Measurements from ENCODE around the gene SHISA5. TPM values are rescaled to one million over a fixed set of nuclear protein-coding genes. Genes with fewer than 3 reads are reported as not detected.
A peak's percentile ranks its signal among the peaks of the same experiment; 100 is the strongest.

Gene SHISA5
- total RNA-seq, 4 donors from 2014 or later = 78.4 to 145 (median 93.9) TPM

DNA sequence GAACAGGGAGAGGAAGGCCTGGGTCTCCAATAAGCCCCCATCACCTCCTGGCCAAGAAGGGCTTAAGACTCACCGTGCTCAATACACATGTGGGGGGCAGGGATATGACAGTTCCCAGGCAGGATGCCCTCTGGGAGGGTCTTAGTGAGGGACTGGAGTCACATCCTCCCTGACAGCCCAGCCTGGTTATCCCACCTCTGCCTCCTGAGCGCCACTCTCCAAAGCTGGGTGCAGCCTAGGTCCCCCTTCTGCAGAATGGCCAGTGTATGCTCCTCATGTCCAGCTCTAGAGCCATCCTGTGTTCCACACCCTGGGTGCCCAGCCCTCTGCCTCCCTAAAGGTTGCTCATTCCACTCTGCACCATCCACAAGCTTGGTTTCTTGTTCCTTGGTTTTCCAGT is 1.2 kb upstream of the SHISA5 start:
- Histone ChIP-seq H3K27ac (peak overlapping the region in 3 of 4 donors; percentile 95), H3K4me3 (no peak overlapping the region), H3K27me3 (no peaks in the 10 kb centered on the region), H3K4me1 (peaks cover 0 to 37% (median 20%) of the 10 kb centered on the region in 4 donors), H3K36me3 (peaks cover 0 to 11% (median 0%) of the 10 kb centered on the region in 3 donors), H3K9me3 (no peaks in the 10 kb centered on the region)
- no peak for DNase-seq (ENCODE audit: low spot score in 2 of 2)
- no peak for TF ChIP-seq POLR2A (IDR thresholded peaks at IDR 0.05)
- WGBS, 2 donors = 92 to 100% methylated on average over 1 to 2 of the region's 2 CpGs

DNA sequence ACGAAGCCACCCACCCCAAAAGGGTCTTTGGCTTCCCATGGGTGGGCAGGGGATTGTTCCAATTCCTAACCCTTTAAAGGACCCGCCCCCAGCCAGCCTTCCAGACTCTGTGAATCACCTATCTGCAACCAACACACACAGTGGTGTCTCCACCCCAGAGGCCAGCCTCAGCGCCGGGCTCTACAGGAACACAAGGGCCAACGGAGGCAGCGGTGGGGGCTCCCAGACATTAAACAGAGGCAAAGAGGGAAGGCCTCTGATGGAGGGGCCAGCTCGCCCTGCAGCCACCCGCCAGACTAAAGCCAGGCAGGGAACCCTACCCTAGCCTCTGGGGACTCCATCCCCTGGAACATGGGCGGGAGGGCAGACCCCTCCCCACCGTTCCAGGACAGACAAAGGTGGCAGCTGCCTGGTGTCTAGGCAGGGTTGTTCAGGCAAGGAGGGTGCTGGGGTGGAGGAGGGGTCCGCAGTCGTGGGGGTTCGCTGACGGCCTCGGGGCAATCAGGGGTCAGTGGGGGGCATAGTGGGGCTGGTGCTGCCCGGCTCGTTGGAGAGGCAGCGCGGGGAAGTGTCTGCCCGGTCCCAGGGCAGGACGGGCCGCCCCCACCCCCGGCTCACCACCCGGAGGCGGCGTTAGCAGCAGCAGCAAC is 448 bp downstream of the SHISA5 start:
- TF ChIP-seq, protein P1, sequence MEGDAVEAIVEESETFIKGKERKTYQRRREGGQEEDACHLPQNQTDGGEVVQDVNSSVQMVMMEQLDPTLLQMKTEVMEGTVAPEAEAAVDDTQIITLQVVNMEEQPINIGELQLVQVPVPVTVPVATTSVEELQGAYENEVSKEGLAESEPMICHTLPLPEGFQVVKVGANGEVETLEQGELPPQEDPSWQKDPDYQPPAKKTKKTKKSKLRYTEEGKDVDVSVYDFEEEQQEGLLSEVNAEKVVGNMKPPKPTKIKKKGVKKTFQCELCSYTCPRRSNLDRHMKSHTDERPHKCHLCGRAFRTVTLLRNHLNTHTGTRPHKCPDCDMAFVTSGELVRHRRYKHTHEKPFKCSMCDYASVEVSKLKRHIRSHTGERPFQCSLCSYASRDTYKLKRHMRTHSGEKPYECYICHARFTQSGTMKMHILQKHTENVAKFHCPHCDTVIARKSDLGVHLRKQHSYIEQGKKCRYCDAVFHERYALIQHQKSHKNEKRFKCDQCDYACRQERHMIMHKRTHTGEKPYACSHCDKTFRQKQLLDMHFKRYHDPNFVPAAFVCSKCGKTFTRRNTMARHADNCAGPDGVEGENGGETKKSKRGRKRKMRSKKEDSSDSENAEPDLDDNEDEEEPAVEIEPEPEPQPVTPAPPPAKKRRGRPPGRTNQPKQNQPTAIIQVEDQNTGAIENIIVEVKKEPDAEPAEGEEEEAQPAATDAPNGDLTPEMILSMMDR (IDR thresholded peaks at IDR 0.05) = no peak
- TF ChIP-seq EP300 (IDR thresholded peaks at IDR 0.05) = no peak
- no peak for TF ChIP-seq POLR2A (IDR thresholded peaks at IDR 0.05)
- 6 to 8% methylated on average over 10 to 26 of the region's 26 CpGs for WGBS, 2 donors
- peak overlapping the region; percentile 53 to 75 (median 70) for H3K4me3 ChIP-seq
- no peaks in the 10 kb centered on the region for H3K27me3 ChIP-seq
- H3K27ac ChIP-seq = peak overlapping the region; percentile 69 to 95 (median 95)
- peaks cover 0 to 37% (median 20%) of the 10 kb centered on the region in 4 donors for H3K4me1 ChIP-seq
- peak; percentile 43 to 50 for DNase-seq (ENCODE audit: low spot score in 2 of 2)
- peaks cover 0 to 27% (median 0%) of the 10 kb centered on the region in 3 donors for H3K36me3 ChIP-seq
- peaks cover 0 to 2% (median 0%) of the 10 kb centered on the region in 4 donors for H3K9me3 ChIP-seq

DNA sequence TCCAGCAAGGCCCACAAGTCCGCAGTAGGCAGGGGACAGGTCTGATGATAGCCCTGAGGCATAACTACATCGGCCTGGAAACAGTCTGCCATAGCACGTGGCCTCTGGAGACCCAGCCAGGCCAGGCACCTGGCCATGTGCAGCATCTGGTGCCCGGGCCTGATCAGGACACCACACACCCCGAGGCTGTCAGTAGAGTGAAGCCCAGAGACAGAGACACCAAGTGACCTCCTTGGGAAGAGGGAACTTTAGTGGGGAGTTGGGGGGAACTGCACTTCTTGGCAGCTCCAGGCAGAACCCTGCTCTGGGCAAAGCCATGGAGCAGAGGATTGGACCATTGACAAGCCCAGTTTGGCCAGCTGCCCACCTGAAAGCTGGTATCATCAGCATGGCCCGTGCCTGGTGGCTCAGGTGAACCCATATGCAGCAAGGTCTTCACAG is 1.2 kb downstream of the SHISA5 start:
- Histone ChIP-seq H3K36me3 (peaks cover 0 to 35% (median 0%) of the 10 kb centered on the region in 3 donors), H3K27me3 (no peaks in the 10 kb centered on the region), H3K4me3 (peak overlapping the region in 2 of 4 donors; percentile 71 to 75), H3K9me3 (peaks cover 0 to 6% (median 0%) of the 10 kb centered on the region in 4 donors), H3K4me1 (peaks cover 0 to 37% (median 20%) of the 10 kb centered on the region in 4 donors), H3K27ac (peak overlapping the region; percentile 69 to 95 (median 95))
- DNase-seq (ENCODE audit: low spot score in 2 of 2) = peak; percentile 28 to 29
- TF ChIP-seq EP300 (IDR thresholded peaks at IDR 0.05) (no peak), POLR2A (IDR thresholded peaks at IDR 0.05) (no peak)
- TF ChIP-seq, protein P1 (IDR thresholded peaks at IDR 0.05) = no peak
- WGBS, 2 donors = 59 to 61% methylated on average over 3 to 6 of the region's 6 CpGs

DNA sequence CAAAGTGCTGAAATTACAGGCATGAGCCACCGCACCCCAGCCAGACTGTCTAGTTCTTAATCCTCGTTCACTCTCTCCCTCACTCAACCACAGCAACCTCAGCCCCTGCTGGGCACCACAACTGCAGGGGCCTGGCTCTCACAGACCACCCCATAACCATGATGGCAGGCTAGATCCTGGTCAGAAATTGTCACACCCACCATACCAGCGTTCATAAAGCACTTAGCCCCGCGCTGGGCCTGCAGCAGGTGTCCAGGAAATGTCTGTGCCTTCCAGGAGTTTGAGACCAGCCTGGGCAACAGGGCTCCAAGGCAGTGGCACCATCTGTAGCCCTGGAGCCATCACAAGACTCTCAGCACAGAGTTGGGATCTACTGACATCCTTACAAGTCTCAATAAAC is 1.9 kb downstream of the SHISA5 start:
- Histone ChIP-seq H3K9me3 (peaks cover 0 to 6% (median 0%) of the 10 kb centered on the region in 4 donors), H3K27ac (peak overlapping the region in 3 of 4 donors; percentile 95), H3K36me3 (peaks cover 0 to 41% (median 0%) of the 10 kb centered on the region in 3 donors), H3K27me3 (no peaks in the 10 kb centered on the region), H3K4me3 (no peak overlapping the region), H3K4me1 (peaks cover 0 to 37% (median 20%) of the 10 kb centered on the region in 4 donors)
- DNase-seq (ENCODE audit: low spot score in 2 of 2) = no peak
- 80 to 82% methylated on average over 5 of the region's 5 CpGs for WGBS, 2 donors
- TF ChIP-seq, protein P1 (IDR thresholded peaks at IDR 0.05) = no peak
- TF ChIP-seq EP300 (IDR thresholded peaks at IDR 0.05) (no peak), POLR2A (IDR thresholded peaks at IDR 0.05) (no peak)

DNA sequence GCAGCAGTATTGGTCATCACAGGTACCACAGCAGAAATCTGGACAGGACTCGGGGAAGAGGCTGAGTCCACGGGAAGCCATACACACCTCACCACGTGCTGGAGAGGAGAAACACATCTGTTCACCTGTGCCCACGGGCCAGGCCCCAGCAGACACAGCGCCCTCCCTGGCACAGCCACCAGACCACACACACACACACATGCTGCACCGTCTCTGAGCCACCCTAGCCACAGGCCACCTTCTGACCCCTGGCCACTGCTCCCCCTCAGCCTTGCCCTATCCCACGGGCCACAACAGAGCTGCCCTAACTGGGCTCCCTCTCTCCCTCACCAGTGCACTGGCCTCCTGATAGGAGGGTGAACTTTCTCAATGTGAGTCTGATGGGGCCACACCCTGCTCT is 2.8 kb downstream of the SHISA5 start:
- Histone ChIP-seq H3K4me1 (peaks cover 0 to 37% (median 20%) of the 10 kb centered on the region in 4 donors), H3K36me3 (peaks cover 0 to 50% (median 0%) of the 10 kb centered on the region in 3 donors), H3K27ac (peak overlapping the region in 1 of 4 donors; percentile 95), H3K9me3 (peaks cover 0 to 6% (median 0%) of the 10 kb centered on the region in 4 donors), H3K27me3 (no peaks in the 10 kb centered on the region), H3K4me3 (no peak overlapping the region)
- no peak for TF ChIP-seq POLR2A (IDR thresholded peaks at IDR 0.05)
- TF ChIP-seq EP300 (IDR thresholded peaks at IDR 0.05) = no peak
- TF ChIP-seq, protein P1 (IDR thresholded peaks at IDR 0.05) = no peak
- no peak for DNase-seq (ENCODE audit: low spot score in 2 of 2)
- WGBS, 2 donors = 72 to 79% methylated on average over 5 to 6 of the region's 7 CpGs

Measured in tibial nerve (tissue), 4 donors.